Trophoblast cell (in vitro differentiated cells and primary cell): ENCODE data around the gene ERCC1.

Experiments
- DNase-seq, 2 donors: peaks; one replicate each; pipeline ENCODE4 v3.0.0-alpha.2; 2016
- H2AFZ ChIP-seq: 2 replicates; pipeline ENCODE4 v1.6.1; 2013; ENCODE audit warnings: low read length, moderate library complexity, mild to moderate bottlenecking; ENCODE audit not compliant: insufficient read depth, poor library complexity
- H2AK5ac ChIP-seq: 2 replicates; pipeline ENCODE4 v1.6.1; 2013; ENCODE audit warnings: mild to moderate bottlenecking, low read length
- H2BK120ac ChIP-seq: 2 replicates; pipeline ENCODE4 v1.6.1; 2013; ENCODE audit warnings: low read length, mild to moderate bottlenecking, moderate library complexity; ENCODE audit not compliant: insufficient read depth, poor library complexity
- H2BK12ac ChIP-seq: 2 replicates; pipeline ENCODE4 v1.6.1; 2013; ENCODE audit warnings: mild to moderate bottlenecking, low read length, moderate library complexity
- H2BK5ac ChIP-seq: 2 replicates; pipeline ENCODE4 v1.6.1; 2013; ENCODE audit warnings: low read length, low read depth, moderate library complexity, mild to moderate bottlenecking; ENCODE audit not compliant: poor library complexity
- H3K14ac ChIP-seq: 2 replicates; pipeline ENCODE4 v1.6.1; 2013; ENCODE audit warnings: mild to moderate bottlenecking, low read length
- H3K18ac ChIP-seq: 2 replicates; pipeline ENCODE4 v1.6.1; 2013; ENCODE audit warnings: mild to moderate bottlenecking, low read length
- H3K23ac ChIP-seq: 2 replicates; pipeline ENCODE4 v1.6.1; 2013; ENCODE audit warnings: low read length
- H3K27ac ChIP-seq: 2 replicates; pipeline ENCODE4 v1.5.1; 2013; ENCODE audit warnings: low read depth, mild to moderate bottlenecking, inconsistent platforms, low read length, moderate library complexity
- H3K27me3 ChIP-seq: 2 replicates; pipeline ENCODE4 v1.6.1; 2013; ENCODE audit warnings: inconsistent platforms, mild to moderate bottlenecking, low read length, moderate library complexity; ENCODE audit not compliant: insufficient read depth
- H3K36me3 ChIP-seq, 2 experiments: 1 replicate in 1 of 2; 2 replicates in 1 of 2; pipeline ENCODE4 v1.6.1; 2013; ENCODE audit warnings: low read length in 2 of 2, mild to moderate bottlenecking in 2 of 2, moderate library complexity in 1 of 2; ENCODE audit not compliant: insufficient read depth in 2 of 2, control insufficient read depth in 1 of 2
- H3K4ac ChIP-seq: 2 replicates; pipeline ENCODE4 v1.6.1; 2013; ENCODE audit warnings: low read depth, mild to moderate bottlenecking, low read length, moderate library complexity
- H3K4me1 ChIP-seq, 2 experiments: 1 replicate in 1 of 2; 2 replicates in 1 of 2; pipeline ENCODE4 v1.6.1; 2013; ENCODE audit warnings: low read length in 2 of 2, mild to moderate bottlenecking in 2 of 2, moderate library complexity in 1 of 2; ENCODE audit not compliant: insufficient read depth in 2 of 2, control insufficient read depth in 1 of 2
- H3K4me2 ChIP-seq: 2 replicates; pipeline ENCODE4 v1.6.1; 2013; ENCODE audit warnings: inconsistent platforms, mild to moderate bottlenecking, low read length, moderate library complexity
- H3K4me3 ChIP-seq: 2 replicates; pipeline ENCODE4 v1.5.1; 2013; ENCODE audit warnings: mild to moderate bottlenecking, low read depth, low read length, inconsistent platforms
- H3K79me1 ChIP-seq: one replicate; pipeline ENCODE4 v1.6.1; 2013; ENCODE audit warnings: low read length
- H3K79me2 ChIP-seq: 2 replicates; pipeline ENCODE4 v1.6.1; 2013; ENCODE audit warnings: low read length, mild to moderate bottlenecking; ENCODE audit not compliant: control insufficient read depth, insufficient read depth, poor library complexity
- H3K9ac ChIP-seq: 2 replicates; pipeline ENCODE4 v1.6.1; 2013; ENCODE audit warnings: mild to moderate bottlenecking, low read length
- H3K9me3 ChIP-seq: 2 replicates; pipeline ENCODE4 v1.6.1; 2013; ENCODE audit warnings: low read depth, mild to moderate bottlenecking, control low read depth, inconsistent platforms, low read length; ENCODE audit not compliant: insufficient read depth
- H4K12ac ChIP-seq: 2 replicates; pipeline ENCODE4 v1.6.1; 2013; ENCODE audit warnings: low read depth, mild to moderate bottlenecking, low read length, moderate library complexity
- H4K8ac ChIP-seq: 2 replicates; pipeline ENCODE4 v1.6.1; 2013; ENCODE audit warnings: low read depth, mild to moderate bottlenecking, low read length, moderate library complexity
- H4K91ac ChIP-seq: one replicate; pipeline ENCODE4 v1.6.1; 2013; ENCODE audit warnings: low read depth, mild to moderate bottlenecking, low read length, moderate library complexity
- WGBS: extraction: QIAGEN DNeasy Blood & Tissue Kit; methylation state at CpG from one replicate; pipeline ENCODE4 v1.1.7; 2013; ENCODE audit warnings: missing lambda C conversion rate; ENCODE audit not compliant: insufficient read length, insufficient coverage; ENCODE audit errors: extremely low coverage; 5-methylcytosine and 5-hydroxymethylcytosine counted together

Gene ERCC1

GRCh38 chr19:45420871-45421270 is 2.8 kb downstream of the ERCC1 start:
- Histone ChIP-seq H3K36me3 (peaks cover 8 to 27% of the 10 kb centered on the region in 2 experiments), H4K91ac (no peak overlapping the region), H3K79me2 (peaks cover 8% of the 10 kb centered on the region), H3K9ac (no peak overlapping the region), H4K8ac (no peak overlapping the region), H3K23ac (no peak overlapping the region), H3K4me1 (peaks cover 11 to 18% of the 10 kb centered on the region in 2 experiments), H3K27me3 (no peaks in the 10 kb centered on the region), H3K79me1 (peaks cover 13% of the 10 kb centered on the region), H3K27ac (no peak overlapping the region), H2AFZ (no peak overlapping the region), H3K4me3 (no peak overlapping the region), H4K12ac (no peak overlapping the region), H2BK5ac (no peak overlapping the region), H2AK5ac (no peak overlapping the region), H3K14ac (no peak overlapping the region), H2BK12ac (no peak overlapping the region), H3K18ac (no peak overlapping the region), H3K4ac (no peak overlapping the region), H2BK120ac (no peak overlapping the region), H3K4me2 (no peak overlapping the region), H3K9me3 (no peaks in the 10 kb centered on the region)
- no peak for DNase-seq
- no CpG with 5 or more reads among the region's 6 CpGs for WGBS

GRCh38 chr19:45420356-45420755 is 3.4 kb downstream of the ERCC1 start:
- WGBS = no CpG with 5 or more reads among the region's 10 CpGs
- H2AK5ac ChIP-seq = no peak overlapping the region
- no peak overlapping the region for H3K18ac ChIP-seq
- no peak overlapping the region for H3K9ac ChIP-seq
- no peak overlapping the region for H2BK120ac ChIP-seq
- no peaks in the 10 kb centered on the region for H3K27me3 ChIP-seq
- no peak overlapping the region for H3K14ac ChIP-seq
- no peak overlapping the region for H3K4me3 ChIP-seq
- H3K79me1 ChIP-seq = peaks cover 13% of the 10 kb centered on the region
- H3K36me3 ChIP-seq = peaks cover 12 to 31% of the 10 kb centered on the region in 2 experiments
- peaks cover 11 to 17% of the 10 kb centered on the region in 2 experiments for H3K4me1 ChIP-seq
- no peak overlapping the region for H4K8ac ChIP-seq
- no peak overlapping the region for H4K91ac ChIP-seq
- no peak overlapping the region for H3K4ac ChIP-seq
- H2BK12ac ChIP-seq = no peak overlapping the region
- H2AFZ ChIP-seq = no peak overlapping the region
- no peak overlapping the region for H4K12ac ChIP-seq
- H3K4me2 ChIP-seq = no peak overlapping the region
- H3K23ac ChIP-seq = no peak overlapping the region
- peaks cover 8% of the 10 kb centered on the region for H3K79me2 ChIP-seq
- H2BK5ac ChIP-seq = no peak overlapping the region
- no peak for DNase-seq
- no peaks in the 10 kb centered on the region for H3K9me3 ChIP-seq
- no peak overlapping the region for H3K27ac ChIP-seq

- no CpG with 5 or more reads among the region's 3 CpGs for WGBS
- H3K27me3 ChIP-seq = no peaks in the 10 kb centered on the region
- H2BK12ac ChIP-seq = no peak overlapping the region
Observed at GRCh38 chr19:45419895-45420294, 3.8 kb downstream of the ERCC1 start.

GRCh38 chr19:45419396-45419795 is 4.3 kb downstream of the ERCC1 start:
- WGBS = no CpG with 5 or more reads among the region's 4 CpGs
- Histone ChIP-seq H3K79me1 (peaks cover 13% of the 10 kb centered on the region), H3K4me3 (no peak overlapping the region), H3K18ac (peak overlapping the region; percentile 21), H3K36me3 (peaks cover 17 to 36% of the 10 kb centered on the region in 2 experiments), H3K9ac (no peak overlapping the region), H4K8ac (no peak overlapping the region), H3K27me3 (no peaks in the 10 kb centered on the region), H3K9me3 (no peaks in the 10 kb centered on the region), H3K4me2 (no peak overlapping the region), H3K27ac (peak overlapping the region; percentile 75), H3K4me1 (peaks cover 11 to 16% of the 10 kb centered on the region in 2 experiments), H4K91ac (peak overlapping the region; percentile 4), H3K4ac (no peak overlapping the region), H2BK5ac (no peak overlapping the region), H3K23ac (no peak overlapping the region), H2BK120ac (peak overlapping the region; percentile 14), H4K12ac (no peak overlapping the region), H2AFZ (no peak overlapping the region), H3K79me2 (peaks cover 8% of the 10 kb centered on the region), H2AK5ac (no peak overlapping the region), H3K14ac (peak overlapping the region; percentile 16), H2BK12ac (peak overlapping the region; percentile 3)
- no peak for DNase-seq

More at GRCh38 chr19:45419895-45420294, 3.8 kb downstream of the ERCC1 start:
- no peak overlapping the region for H3K4me2 ChIP-seq
- H4K8ac ChIP-seq = no peak overlapping the region
- peaks cover 13% of the 10 kb centered on the region for H3K79me1 ChIP-seq
- no peak overlapping the region for H3K18ac ChIP-seq
- H3K27ac ChIP-seq = no peak overlapping the region
- peaks cover 11 to 16% of the 10 kb centered on the region in 2 experiments for H3K4me1 ChIP-seq
- no peak overlapping the region for H3K23ac ChIP-seq
- peaks cover 8% of the 10 kb centered on the region for H3K79me2 ChIP-seq
- no peak overlapping the region for H2BK5ac ChIP-seq
- no peak overlapping the region for H3K14ac ChIP-seq
- no peak overlapping the region for H3K4ac ChIP-seq
- H2BK120ac ChIP-seq = no peak overlapping the region
- H3K9me3 ChIP-seq = no peaks in the 10 kb centered on the region
- no peak overlapping the region for H4K91ac ChIP-seq
- H3K36me3 ChIP-seq = peaks cover 12 to 31% of the 10 kb centered on the region in 2 experiments
- no peak overlapping the region for H2AK5ac ChIP-seq
- no peak overlapping the region for H2AFZ ChIP-seq
- no peak for DNase-seq
- H3K9ac ChIP-seq = no peak overlapping the region
- no peak overlapping the region for H3K4me3 ChIP-seq
- H4K12ac ChIP-seq = no peak overlapping the region
